ENCODE results near the gene ARHGEF11. TPM values are rescaled to one million over a fixed set of nuclear protein-coding genes. Genes with fewer than 3 reads are reported as not detected.

The ARHGEF11 gene
- total RNA-seq, 1 experiment from 2014 or later: 55.5 TPM

DNA sequence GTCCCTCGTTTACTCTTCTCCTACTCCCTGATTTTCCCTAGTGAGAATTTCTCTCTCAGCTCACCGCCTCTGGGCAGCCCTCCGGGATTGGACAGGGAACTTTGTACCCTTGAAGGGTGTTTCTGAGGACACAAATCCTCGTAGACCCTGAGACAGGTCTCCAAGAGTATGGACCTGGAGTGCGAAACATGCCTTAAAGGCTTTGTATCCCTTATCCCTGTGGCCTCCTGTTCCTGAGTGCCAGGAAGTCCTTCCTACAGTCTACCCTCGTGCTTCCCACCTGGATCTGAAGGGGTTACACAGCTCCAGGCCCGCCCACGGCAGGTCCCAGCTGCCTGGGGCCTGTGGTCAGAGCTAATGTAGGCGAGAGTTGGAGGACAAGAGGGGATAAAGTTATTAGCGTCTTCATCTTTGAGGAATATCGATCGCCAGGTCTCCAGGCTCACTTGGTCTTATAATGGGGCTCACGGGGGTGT, 159.6 kb downstream of the ARHGEF11 start:
- Histone ChIP-seq H3K4me3 (ENCODE audit: low read depth in 2 of 2, low read length in 2 of 2) (no peak overlapping the region), H3K27me3 (ENCODE audit: control insufficient read depth, insufficient read depth, low read length) (no peaks in the 10 kb centered on the region), H3K4me1 (ENCODE audit: control insufficient read depth, insufficient read depth, low read length) (no peaks in the 10 kb centered on the region; the same call in 1 of the 2 replicates), H3K27ac (ENCODE audit: low read length) (no peak overlapping the region), H3K36me3 (ENCODE audit: control insufficient read depth, insufficient read depth, low read length) (no peaks in the 10 kb centered on the region), H3K9me3 (ENCODE audit: control insufficient read depth, insufficient read depth, low read depth, low read length) (no peaks in the 10 kb centered on the region)
- no peak for DNase-seq (ENCODE audit: low read depth, low spot score)
- ATAC-seq: no peak
- intact Hi-C loops (cut with micrococcal nuclease; ENCODE audit: unreplicated experiment) (no loop called here), in situ Hi-C loops (cut with HindIII; ENCODE audit: low pct_unique_long_range_greater_than_20kb, low sequenced_read_pairs) (no loop called here)
- POLR2A ChIA-PET: no interaction called here
- TF ChIP-seq SIN3A (IDR thresholded peaks at IDR 0.05; ENCODE audit: borderline replicate concordance, insufficient read depth, low read depth, low read length) (no peak), TCF7L2 (IDR thresholded peaks at IDR 0.05; ENCODE audit: low read depth, low read length) (no peak), POLR2AphosphoS5 (IDR thresholded peaks at IDR 0.05; ENCODE audit: low read depth, low read length) (no peak)
- TF ChIP-seq, protein P1, sequence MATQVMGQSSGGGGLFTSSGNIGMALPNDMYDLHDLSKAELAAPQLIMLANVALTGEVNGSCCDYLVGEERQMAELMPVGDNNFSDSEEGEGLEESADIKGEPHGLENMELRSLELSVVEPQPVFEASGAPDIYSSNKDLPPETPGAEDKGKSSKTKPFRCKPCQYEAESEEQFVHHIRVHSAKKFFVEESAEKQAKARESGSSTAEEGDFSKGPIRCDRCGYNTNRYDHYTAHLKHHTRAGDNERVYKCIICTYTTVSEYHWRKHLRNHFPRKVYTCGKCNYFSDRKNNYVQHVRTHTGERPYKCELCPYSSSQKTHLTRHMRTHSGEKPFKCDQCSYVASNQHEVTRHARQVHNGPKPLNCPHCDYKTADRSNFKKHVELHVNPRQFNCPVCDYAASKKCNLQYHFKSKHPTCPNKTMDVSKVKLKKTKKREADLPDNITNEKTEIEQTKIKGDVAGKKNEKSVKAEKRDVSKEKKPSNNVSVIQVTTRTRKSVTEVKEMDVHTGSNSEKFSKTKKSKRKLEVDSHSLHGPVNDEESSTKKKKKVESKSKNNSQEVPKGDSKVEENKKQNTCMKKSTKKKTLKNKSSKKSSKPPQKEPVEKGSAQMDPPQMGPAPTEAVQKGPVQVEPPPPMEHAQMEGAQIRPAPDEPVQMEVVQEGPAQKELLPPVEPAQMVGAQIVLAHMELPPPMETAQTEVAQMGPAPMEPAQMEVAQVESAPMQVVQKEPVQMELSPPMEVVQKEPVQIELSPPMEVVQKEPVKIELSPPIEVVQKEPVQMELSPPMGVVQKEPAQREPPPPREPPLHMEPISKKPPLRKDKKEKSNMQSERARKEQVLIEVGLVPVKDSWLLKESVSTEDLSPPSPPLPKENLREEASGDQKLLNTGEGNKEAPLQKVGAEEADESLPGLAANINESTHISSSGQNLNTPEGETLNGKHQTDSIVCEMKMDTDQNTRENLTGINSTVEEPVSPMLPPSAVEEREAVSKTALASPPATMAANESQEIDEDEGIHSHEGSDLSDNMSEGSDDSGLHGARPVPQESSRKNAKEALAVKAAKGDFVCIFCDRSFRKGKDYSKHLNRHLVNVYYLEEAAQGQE (IDR thresholded peaks at IDR 0.05; ENCODE audit: insufficient read depth in 1 of 2, low read depth in 2 of 2, low read length in 1 of 2): no peak
- TF ChIP-seq, protein P2, sequence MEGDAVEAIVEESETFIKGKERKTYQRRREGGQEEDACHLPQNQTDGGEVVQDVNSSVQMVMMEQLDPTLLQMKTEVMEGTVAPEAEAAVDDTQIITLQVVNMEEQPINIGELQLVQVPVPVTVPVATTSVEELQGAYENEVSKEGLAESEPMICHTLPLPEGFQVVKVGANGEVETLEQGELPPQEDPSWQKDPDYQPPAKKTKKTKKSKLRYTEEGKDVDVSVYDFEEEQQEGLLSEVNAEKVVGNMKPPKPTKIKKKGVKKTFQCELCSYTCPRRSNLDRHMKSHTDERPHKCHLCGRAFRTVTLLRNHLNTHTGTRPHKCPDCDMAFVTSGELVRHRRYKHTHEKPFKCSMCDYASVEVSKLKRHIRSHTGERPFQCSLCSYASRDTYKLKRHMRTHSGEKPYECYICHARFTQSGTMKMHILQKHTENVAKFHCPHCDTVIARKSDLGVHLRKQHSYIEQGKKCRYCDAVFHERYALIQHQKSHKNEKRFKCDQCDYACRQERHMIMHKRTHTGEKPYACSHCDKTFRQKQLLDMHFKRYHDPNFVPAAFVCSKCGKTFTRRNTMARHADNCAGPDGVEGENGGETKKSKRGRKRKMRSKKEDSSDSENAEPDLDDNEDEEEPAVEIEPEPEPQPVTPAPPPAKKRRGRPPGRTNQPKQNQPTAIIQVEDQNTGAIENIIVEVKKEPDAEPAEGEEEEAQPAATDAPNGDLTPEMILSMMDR (IDR thresholded peaks at IDR 0.05): no peak
- CTCF ChIA-PET: no interaction called here
- BruUV-seq (replicated peaks): no TSS peak

DNA sequence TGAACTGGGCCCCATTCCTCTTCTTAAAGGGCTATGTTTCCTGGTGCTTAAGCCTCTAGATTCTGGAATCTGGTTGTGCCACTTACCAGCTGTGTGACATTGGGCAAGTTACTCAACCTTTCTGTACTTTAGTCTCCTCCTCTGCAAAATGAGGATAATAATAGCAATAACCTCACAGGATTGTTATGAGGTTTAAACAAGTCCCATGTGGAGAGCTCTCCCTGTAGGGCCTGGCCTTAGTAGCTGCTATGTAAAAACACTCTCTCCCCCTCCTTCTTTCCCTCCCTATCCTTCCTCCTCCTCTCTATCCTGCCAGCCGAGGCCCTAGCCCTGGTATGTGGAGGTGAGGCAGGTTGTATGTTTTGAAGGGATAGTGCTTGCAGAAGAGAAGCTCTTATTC, 160.2 kb downstream of the ARHGEF11 start:
- H3K9me3 ChIP-seq (ENCODE audit: control insufficient read depth, insufficient read depth, low read depth, low read length): no peaks in the 10 kb centered on the region
- intact Hi-C loops (cut with micrococcal nuclease; ENCODE audit: unreplicated experiment): no loop called here
- ATAC-seq (no peak), DNase-seq (ENCODE audit: low read depth, low spot score) (no peak)
- in situ Hi-C loops (cut with HindIII; ENCODE audit: low pct_unique_long_range_greater_than_20kb, low sequenced_read_pairs): no loop called here
- BruUV-seq (replicated peaks): no TSS peak
- no peaks in the 10 kb centered on the region for H3K27me3 ChIP-seq (ENCODE audit: control insufficient read depth, insufficient read depth, low read length)
- H3K4me1 ChIP-seq (ENCODE audit: control insufficient read depth, insufficient read depth, low read length): no peaks in the 10 kb centered on the region; the same call in 1 of the 2 replicates
- ChIA-PET POLR2A (no interaction called here), CTCF (interaction anchor here (0.6 kb wide), 2 partner anchors 13 to 53 kb away, joined by 3 to 5 read pairs; no protein-coding TSS in a partner anchor)
- TF ChIP-seq TCF7L2 (IDR thresholded peaks at IDR 0.05; ENCODE audit: low read depth, low read length): no peak
- no peak for TF ChIP-seq SIN3A (IDR thresholded peaks at IDR 0.05; ENCODE audit: borderline replicate concordance, insufficient read depth, low read depth, low read length)
- TF ChIP-seq POLR2AphosphoS5 (IDR thresholded peaks at IDR 0.05; ENCODE audit: low read depth, low read length): no peak
- TF ChIP-seq, protein P1 (IDR thresholded peaks at IDR 0.05; ENCODE audit: insufficient read depth in 1 of 2, low read depth in 2 of 2, low read length in 1 of 2): no peak
- TF ChIP-seq, protein P2 (IDR thresholded peaks at IDR 0.05): no peak
- H3K4me3 ChIP-seq (ENCODE audit: low read depth in 2 of 2, low read length in 2 of 2): no peak overlapping the region
- no peak overlapping the region for H3K27ac ChIP-seq (ENCODE audit: low read length)
- H3K36me3 ChIP-seq (ENCODE audit: control insufficient read depth, insufficient read depth, low read length): no peaks in the 10 kb centered on the region
